Gastroesophageal sphincter (tissue), 3 donors: ENCODE measurements around the gene RAB6B.

Experiments
- POLR2A ChIP-seq, 2 donors: fragments of 450-650 bp; IDR thresholded peaks; one replicate each; pipeline ENCODE4 v1.6.1; 2017; ENCODE audit warnings: antibody characterized with exemption in 2 of 2, mild to moderate bottlenecking in 2 of 2, moderate library complexity in 1 of 2
- TF ChIP-seq, protein P1 (sequence below), 4 experiments: fragments of 200-600 bp in 2 of 4; fragments of 450-650 bp in 2 of 4; sonication (generic) in 1 of 4; IDR thresholded peaks; one replicate each; pipeline ENCODE4 v1.5.1; 2017 to 2019; ENCODE audit warnings: antibody characterized with exemption in 4 of 4, mild to moderate bottlenecking in 2 of 4, moderate library complexity in 2 of 4

- TF ChIP-seq, protein P1, sequence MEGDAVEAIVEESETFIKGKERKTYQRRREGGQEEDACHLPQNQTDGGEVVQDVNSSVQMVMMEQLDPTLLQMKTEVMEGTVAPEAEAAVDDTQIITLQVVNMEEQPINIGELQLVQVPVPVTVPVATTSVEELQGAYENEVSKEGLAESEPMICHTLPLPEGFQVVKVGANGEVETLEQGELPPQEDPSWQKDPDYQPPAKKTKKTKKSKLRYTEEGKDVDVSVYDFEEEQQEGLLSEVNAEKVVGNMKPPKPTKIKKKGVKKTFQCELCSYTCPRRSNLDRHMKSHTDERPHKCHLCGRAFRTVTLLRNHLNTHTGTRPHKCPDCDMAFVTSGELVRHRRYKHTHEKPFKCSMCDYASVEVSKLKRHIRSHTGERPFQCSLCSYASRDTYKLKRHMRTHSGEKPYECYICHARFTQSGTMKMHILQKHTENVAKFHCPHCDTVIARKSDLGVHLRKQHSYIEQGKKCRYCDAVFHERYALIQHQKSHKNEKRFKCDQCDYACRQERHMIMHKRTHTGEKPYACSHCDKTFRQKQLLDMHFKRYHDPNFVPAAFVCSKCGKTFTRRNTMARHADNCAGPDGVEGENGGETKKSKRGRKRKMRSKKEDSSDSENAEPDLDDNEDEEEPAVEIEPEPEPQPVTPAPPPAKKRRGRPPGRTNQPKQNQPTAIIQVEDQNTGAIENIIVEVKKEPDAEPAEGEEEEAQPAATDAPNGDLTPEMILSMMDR (IDR thresholded peaks at IDR 0.05): no peak
- TF ChIP-seq POLR2A (IDR thresholded peaks at IDR 0.05): no peak
Observed at GRCh38 chr3:133868186-133868585, 27.5 kb downstream of the RAB6B start.
